WERI-Rb-1 (cell line): Measurements from ENCODE around the gene RPL27.

Experiments
- DNase-seq: peaks from one replicate; pipeline ENCODE4 v3.0.0-alpha.2; 2020
- H3K27ac ChIP-seq: fragments of 250-450 bp; sonication (Bioruptor Pico); 2 replicates; pipeline ENCODE4 v1.5.1; 2020; ENCODE audit warnings: mild to moderate bottlenecking, moderate library complexity
- H3K27me3 ChIP-seq: fragments of 250-450 bp; sonication (Bioruptor Pico); 2 replicates; pipeline ENCODE4 v1.5.1; 2021; ENCODE audit warnings: mild to moderate bottlenecking, low read depth, moderate library complexity; ENCODE audit not compliant: insufficient read depth, severe bottlenecking
- H3K36me3 ChIP-seq: fragments of 250-450 bp; sonication (Bioruptor Pico); 2 replicates; pipeline ENCODE4 v1.5.1; 2020; ENCODE audit warnings: mild to moderate bottlenecking, moderate library complexity
- H3K4me3 ChIP-seq: 2 replicates; pipeline ENCODE4 v1.5.1; 2011; ENCODE audit warnings: low read depth, mild to moderate bottlenecking, control low read depth, low read length
- H3K9me3 ChIP-seq: fragments of 250-450 bp; sonication (Bioruptor Pico); 2 replicates; pipeline ENCODE4 v1.5.1; 2021; ENCODE audit warnings: mild to moderate bottlenecking, moderate library complexity; ENCODE audit not compliant: severe bottlenecking
- TF ChIP-seq, protein P1 (sequence below): IDR thresholded peaks from 2 replicates; pipeline ENCODE4 v1.5.1; 2011; ENCODE audit warnings: low read depth, mild to moderate bottlenecking, control low read depth, inconsistent platforms, low read length

Gene RPL27

DNA sequence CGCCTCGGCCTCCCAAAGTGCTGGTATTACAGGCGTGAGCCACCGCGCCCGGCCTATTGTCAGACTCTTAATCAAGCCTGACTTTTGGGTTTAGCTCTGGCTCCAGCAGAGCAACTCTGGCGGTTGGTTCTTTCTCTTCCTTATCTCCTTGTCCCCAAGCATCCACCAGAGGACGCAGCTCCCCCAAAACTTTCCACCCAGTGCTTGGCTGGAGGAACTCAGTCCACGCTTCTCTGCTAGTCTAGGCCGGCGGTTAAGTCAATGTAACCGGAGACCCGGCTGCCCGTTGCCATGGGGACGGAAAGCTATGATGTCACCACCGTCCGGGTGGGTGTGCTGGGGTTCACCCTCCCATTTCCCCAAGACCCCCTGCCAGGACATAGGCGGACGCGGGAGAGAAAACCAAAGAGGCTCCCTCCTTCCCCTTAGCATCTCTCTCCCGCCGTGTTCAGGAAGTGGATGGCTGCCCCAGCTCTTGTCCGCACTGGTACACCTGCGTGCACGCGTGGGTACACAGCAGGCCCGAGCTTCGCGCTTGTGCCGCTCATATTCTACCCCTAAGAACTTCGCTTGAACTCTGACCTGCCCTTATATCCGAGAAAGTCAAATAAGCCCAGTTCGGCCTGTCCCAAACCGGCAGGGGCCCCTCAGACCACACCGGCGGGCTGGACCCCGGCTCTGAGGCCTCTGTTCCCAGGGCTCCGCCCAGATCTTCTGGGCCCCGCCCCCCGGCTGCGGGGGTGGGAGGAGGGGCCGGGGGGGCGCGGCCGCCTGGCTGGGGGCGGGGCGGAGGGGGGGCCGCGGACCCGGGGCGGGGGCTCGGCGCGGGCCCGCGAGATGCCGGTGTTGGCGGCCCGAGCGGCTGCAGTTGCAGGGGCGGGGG, 26.4 kb downstream of the RPL27 start, which contains the start of gene RND2:
Gene RND2 (plus strand): TSS at position 825 of the 883 bp plus-strand sequence. CDS start 117 bp downstream, outside the sequence.
- DNase-seq, result peak; percentile 99
- peak within 1 kb of the TSS; percentile 82 for H3K27ac ChIP-seq
- H3K4me3 ChIP-seq, result peak within 1 kb of the TSS; percentile 92
- H3K36me3 ChIP-seq, result peaks cover 7% of the 10 kb centered on the region
- H3K9me3 ChIP-seq, result no peaks in the 10 kb centered on the region
- H3K27me3 ChIP-seq, result no peaks in the 10 kb centered on the region
- TF ChIP-seq, protein P1, sequence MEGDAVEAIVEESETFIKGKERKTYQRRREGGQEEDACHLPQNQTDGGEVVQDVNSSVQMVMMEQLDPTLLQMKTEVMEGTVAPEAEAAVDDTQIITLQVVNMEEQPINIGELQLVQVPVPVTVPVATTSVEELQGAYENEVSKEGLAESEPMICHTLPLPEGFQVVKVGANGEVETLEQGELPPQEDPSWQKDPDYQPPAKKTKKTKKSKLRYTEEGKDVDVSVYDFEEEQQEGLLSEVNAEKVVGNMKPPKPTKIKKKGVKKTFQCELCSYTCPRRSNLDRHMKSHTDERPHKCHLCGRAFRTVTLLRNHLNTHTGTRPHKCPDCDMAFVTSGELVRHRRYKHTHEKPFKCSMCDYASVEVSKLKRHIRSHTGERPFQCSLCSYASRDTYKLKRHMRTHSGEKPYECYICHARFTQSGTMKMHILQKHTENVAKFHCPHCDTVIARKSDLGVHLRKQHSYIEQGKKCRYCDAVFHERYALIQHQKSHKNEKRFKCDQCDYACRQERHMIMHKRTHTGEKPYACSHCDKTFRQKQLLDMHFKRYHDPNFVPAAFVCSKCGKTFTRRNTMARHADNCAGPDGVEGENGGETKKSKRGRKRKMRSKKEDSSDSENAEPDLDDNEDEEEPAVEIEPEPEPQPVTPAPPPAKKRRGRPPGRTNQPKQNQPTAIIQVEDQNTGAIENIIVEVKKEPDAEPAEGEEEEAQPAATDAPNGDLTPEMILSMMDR, result peak; percentile 88

DNA sequence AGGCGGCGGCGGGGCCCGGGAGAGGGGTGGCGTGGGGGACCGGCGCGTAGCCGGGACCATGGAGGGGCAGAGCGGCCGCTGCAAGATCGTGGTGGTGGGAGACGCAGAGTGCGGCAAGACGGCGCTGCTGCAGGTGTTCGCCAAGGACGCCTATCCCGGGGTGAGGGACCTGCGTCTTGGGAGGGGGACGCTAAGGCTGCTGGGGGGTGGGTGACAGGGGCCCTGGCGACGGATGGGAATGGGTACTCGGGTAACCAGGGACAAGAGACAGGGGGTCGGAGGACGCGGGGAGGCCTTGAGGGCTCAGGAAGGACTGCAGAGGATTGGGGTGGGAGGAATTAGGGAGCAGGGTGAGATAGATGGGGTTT, 27.1 kb downstream of the RPL27 start:
- no peaks in the 10 kb centered on the region for H3K9me3 ChIP-seq
- peak overlapping the region; percentile 54 for H3K4me3 ChIP-seq
- DNase-seq, result no peak
- H3K27ac ChIP-seq, result peak overlapping the region; percentile 42
- peaks cover 7% of the 10 kb centered on the region for H3K36me3 ChIP-seq
- H3K27me3 ChIP-seq, result no peaks in the 10 kb centered on the region
- TF ChIP-seq, protein P1, result no peak

DNA sequence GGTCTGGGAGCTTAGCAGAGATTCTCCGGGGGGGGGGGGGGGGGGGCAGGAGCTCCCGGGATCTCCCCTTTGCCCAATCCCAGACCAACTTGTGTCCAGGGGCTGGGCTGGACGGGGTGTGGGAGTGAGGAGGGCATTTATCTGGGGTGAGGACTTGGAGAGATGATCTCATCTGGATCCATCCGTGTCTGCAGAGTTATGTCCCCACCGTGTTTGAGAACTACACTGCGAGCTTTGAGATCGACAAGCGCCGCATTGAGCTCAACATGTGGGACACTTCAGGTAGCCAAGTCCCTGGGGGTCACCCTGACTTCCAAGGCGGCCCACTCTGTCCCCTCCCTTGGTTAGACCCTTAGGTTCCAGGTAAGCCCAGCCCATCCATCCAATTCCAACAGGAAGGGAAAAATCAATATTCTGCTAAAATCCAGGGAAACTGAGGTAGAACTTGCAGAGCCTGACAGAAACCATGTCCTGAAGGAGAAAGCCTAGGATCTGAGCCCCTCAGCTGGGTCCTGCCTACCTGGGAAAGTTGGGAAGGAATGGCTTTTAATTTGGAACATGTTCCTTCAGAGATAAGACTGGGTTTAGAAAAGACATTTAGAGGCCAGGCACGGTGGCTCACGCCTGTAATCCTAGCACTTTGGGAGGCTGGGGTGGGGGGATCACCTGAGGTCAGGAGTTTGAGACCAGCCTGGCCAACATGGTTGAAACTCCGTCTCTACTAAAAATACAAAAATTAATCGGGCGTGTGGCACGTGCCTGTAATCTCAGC, 27.7 kb downstream of the RPL27 start:
- no peak overlapping the region for H3K27ac ChIP-seq
- H3K9me3 ChIP-seq, result no peaks in the 10 kb centered on the region
- H3K4me3 ChIP-seq, result peak overlapping the region; percentile 54
- peaks cover 7% of the 10 kb centered on the region for H3K36me3 ChIP-seq
- no peak for DNase-seq
- H3K27me3 ChIP-seq, result no peaks in the 10 kb centered on the region
- TF ChIP-seq, protein P1, result no peak

DNA sequence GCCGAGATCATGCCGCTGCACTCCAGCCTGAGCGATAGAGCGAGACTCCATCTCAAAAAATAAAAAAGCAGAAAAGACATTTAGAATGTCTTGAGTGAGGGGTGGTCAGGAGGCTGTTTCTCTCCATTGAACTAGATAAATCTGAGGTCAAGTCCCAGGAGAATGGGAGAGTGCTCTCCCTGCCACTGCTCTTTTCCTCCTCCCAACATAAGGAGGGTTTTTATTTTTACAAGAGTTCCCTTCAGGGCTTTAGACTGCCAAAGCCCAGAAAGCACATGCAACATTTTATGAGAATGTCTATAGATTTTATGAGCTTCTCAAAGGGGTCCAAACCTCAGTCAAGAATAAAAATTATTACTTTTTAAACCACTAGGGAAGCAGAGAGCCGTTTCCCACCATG, 28.4 kb downstream of the RPL27 start:
- Histone ChIP-seq H3K27ac (no peak overlapping the region), H3K36me3 (peaks cover 7% of the 10 kb centered on the region), H3K27me3 (no peaks in the 10 kb centered on the region), H3K9me3 (no peaks in the 10 kb centered on the region), H3K4me3 (no peak overlapping the region)
- no peak for DNase-seq
- TF ChIP-seq, protein P1, result no peak

DNA sequence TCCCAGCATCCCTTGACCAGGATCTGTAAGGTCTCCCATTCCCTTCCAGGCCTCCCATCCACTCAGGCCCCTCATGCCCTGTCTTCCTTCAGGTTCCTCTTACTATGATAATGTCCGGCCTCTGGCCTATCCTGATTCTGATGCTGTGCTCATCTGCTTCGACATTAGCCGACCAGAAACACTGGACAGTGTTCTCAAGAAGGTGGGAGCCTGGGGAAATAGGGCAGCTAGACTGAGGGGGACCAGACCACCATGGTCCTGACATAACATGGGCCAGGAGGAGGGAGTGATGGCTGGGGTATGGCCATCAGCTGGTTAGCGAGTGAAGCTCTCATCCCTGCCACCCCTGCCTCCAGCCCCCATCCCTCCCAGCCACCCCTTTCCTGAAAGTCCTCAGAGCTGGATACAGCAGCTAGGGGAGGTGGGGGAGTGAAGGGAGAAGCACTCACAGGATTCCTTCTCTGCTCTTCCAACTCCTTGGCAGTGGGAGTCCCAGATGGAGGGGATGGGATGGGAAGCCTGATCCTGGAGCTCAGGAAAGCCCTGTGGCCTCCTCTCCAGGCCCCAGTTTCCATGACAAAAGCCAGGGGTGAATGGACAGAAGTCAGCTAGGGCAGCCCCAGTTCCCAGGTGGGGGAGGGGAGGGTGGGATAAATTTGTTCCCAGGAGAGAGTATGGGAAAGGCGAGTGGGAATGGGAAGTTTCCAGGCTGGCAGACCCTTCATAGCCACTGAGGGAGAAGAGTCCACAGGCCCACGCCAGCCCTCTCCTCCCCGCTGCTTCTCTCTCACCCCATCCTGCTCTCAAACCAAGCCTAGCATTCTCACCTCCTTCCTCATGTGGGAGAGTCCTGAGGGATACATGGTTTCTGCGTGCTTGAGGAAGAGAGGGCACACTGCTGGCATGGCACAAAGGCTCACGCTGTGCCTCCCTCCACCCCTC, 29.1 kb downstream of the RPL27 start:
- TF ChIP-seq, protein P1, result no peak
- H3K27ac ChIP-seq, result no peak overlapping the region
- H3K4me3 ChIP-seq, result no peak overlapping the region

More for the DNA sequence above, 29.1 kb downstream of the RPL27 start:
- no peaks in the 10 kb centered on the region for H3K9me3 ChIP-seq
- no peak for DNase-seq
- no peaks in the 10 kb centered on the region for H3K27me3 ChIP-seq
- H3K36me3 ChIP-seq, result peaks cover 7% of the 10 kb centered on the region
